NCI-H446 treated with DMSO at 0.1 percent for 48 hours (cell line): Measurements from ENCODE around the gene NQO1.

Experiments used
- DNase-seq: peaks from one replicate; lab custom pipeline; 2025; lab: John Stamatoyannopoulos, UW

NQO1 gene

DNA sequence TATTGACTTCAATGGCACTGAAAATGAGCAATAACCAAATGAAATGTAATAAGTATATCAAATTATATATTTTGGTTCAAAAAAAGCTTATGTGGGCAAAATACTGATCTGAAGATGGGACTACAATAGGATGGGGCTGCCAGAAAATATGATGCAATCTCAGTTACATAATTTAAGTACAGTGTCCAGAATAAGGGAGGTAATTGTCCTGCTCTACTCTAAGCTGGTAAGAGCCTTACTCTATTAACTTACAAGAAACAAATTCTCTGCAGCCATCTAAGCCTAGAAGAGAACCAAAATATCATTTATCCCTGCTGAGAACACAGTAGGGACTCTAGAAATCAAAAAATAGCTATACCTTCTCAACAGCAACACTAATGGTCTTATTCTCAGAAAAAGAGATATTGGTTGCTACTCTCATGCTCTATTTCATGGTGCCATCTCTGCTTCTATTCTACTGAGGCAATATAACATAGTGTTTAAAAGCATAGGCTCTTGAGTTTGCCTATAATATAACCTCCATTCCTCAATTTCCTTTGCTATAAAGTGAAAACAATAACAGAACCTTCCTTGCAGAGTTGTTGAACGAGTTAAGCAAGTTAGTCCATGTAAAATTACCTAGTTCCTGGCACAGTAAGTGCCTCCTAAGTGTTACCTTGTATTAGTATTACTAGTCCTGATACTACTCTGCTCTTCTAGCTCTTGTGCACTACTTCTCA, 19.9 kb downstream of the NQO1 start:
- DNase-seq: no peak

DNA sequence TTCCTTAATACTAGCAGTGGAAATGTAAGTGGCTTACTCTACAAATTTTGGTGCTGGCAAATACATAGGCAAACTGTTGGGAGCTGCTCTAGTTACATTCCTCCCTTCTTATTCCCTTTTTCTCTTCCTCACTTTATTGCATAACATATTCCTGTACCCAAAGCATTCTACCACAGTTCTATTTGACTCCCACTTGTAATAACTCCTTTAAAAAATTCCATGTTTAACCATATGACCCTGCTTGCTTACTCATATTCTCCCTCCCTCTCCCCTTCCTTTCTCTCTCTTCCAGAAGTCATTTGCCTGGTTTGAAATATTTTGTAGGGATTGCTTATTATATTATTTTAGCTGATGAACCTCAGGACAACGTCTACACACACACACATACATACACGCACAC, 22.7 kb downstream of the NQO1 start:
- no peak for DNase-seq

DNA sequence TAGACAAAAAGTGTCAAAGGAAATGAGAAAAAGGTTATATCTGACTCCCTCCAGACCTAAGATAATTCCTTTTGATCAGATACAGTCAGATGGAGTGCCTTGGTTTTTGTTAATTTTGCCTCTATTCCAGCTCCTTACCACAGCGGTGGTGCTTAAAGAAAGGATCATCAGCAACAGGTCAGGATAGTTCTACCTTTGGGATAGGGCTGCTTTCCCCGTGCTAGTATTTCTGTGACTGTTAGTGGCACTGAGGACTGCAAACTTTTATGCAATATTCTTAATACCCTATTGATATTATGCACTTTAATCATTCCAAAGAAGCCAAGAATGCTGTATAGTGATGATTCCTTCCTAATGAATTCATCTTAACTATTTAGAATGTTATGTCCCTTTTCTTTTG, 24.5 kb downstream of the NQO1 start:
- no peak for DNase-seq

DNA sequence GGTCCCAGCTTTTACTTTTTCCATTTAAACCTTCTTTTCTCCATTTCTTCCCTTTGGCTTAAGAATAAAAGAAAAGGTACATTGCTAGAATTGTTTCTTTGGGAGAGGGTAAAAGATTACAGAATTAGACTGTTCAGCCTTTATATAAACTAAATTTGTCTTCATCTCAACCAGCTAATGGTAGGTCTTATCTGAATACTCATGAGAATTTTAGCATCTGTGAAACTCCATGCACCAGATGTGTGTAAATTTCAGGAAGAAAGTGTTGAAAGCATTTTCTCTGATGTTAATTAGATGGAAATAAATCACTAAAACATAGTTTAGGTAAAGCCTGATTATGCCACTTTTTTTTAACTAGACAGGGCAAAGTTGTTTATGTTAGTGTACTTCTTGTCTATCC, 24.9 kb downstream of the NQO1 start:
- DNase-seq: no peak

DNA sequence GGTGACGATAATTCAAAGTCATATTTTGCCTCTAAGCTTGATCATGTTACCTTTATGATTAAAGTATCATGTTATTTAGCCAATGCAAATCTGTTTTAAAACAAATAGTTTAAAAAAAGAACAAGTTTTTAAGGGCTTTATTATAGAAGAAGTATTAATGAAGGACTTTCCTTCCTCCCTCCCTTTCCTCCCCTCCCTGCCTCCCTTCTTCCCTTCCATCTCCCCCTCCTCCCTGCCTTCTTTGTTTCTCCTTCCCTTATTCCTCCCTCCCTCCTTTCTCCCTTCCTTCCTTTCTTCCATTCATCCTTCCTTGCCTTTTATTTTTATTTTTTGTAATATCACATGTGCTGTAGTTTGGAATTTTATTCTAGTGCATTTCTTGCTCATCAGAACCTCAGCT, 26.4 kb downstream of the NQO1 start:
- no peak for DNase-seq

DNA sequence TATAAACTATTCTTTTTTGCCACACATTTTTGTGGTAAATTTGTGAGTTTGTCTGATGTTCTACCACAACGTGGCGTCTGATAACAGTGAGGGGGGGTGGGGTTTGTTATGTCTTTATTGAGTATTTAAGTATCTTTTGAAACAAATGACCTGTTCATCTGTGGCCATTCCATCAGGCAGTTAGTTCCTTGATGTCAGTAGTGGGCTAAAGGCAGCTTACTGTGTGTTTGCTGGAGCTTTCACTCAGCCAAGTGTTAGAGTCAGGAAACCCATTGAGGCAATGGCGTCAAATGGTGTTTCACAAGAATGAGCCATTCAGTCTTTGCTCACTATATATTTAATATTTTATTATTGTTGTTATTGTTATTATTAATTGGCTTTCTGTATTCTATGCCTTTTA, 28.0 kb downstream of the NQO1 start:
- DNase-seq: no peak

- DNase-seq: no peak
These were observed 32.4 kb downstream of the NQO1 start for GRCh38 chr16:69693916-69694315.

DNA sequence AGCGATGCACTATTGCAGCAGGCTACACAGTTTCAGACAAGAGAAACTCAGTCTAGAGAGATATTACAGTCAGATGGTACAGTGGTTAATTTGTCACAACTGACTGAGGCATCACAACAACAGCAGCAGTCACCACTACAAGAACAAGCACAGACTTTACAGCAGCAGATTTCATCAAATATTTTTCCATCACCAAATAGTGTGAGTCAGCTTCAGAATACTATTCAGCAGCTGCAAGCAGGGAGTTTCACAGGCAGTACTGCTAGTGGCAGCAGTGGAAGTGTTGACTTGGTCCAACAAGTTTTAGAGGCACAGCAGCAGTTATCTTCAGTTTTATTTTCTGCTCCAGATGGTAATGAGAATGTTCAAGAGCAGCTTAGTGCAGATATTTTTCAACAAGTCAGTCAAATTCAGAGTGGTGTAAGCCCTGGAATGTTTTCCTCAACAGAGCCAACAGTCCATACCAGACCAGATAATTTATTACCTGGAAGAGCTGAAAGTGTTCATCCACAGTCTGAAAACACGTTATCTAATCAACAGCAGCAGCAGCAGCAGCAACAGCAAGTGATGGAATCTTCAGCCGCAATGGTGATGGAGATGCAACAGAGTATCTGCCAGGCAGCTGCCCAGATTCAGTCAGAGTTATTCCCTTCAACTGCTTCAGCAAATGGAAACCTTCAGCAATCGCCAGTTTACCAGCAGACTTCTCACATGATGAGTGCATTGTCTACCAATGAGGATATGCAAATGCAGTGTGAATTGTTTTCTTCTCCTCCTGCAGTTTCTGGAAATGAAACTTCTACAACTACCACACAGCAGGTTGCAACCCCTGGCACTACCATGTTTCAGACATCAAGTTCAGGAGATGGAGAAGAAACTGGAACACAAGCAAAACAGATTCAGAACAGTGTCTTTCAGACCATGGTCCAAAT, 34.1 kb downstream of the NQO1 start:
- no peak for DNase-seq

- no peak for DNase-seq
These were observed 37.8 kb downstream of the NQO1 start for GRCh38 chr16:69688589-69688988.

- DNase-seq: no peak
These were observed 46.0 kb downstream of the NQO1 start for GRCh38 chr16:69680358-69680757.

DNA sequence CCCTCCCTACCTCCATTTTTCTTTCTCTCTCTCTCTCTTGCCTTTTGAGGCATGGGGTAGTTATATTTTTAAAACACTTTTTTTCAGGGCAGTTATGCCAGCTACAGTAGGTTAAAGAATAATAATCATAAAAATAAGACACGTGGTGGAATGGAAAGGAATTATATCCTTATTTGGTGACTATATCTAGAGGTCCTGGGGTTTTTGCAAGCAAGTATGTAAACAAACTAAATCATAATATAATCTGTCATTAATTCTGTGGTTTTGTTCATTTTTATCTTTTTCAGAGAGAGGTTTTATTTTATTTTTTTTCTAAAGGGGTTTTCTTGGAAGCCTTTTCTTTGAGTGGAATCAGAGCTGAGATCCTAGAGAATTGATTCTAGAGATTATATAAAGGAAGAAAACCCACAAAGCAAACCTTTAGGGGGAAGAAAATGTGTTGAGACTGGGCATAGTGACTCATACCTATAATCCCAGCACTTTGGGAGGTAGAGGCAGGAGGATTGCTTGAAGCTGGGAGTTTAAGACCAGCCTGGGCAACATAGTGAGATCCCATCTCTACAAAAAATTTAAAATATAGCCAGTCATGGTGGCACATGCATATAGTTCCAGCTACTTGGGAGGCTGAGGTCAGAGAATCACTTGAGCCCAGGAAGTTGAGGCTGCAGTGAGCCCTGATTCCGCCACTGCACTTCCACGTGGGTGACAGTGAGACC, 53.2 kb downstream of the NQO1 start:
- DNase-seq: no peak

- DNase-seq: no peak
These were observed 53.9 kb downstream of the NQO1 start for GRCh38 chr16:69672315-69672997.

GRCh38 chr16:69669577-69669976, 56.8 kb downstream of the NQO1 start:
- no peak for DNase-seq

DNA sequence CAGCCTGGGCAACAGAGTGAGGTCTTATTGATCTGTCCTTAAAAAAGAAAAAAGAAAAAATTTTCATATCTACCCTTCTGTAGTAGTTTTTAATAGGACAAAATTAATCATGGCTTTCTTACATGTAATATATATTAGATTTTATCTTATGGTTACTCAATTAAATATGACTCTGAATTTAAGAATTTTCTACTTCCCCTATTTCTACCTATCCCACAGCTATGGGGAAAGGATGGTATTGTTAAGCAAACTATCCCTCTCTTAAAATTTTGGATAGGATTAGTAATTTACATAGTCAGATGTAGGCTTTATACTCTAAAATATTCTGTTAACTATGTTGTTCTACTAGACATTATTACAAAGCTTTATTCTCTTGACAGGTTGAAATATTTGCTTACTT, 62.5 kb downstream of the NQO1 start:
- DNase-seq: no peak

- DNase-seq: no peak
These were observed 63.5 kb downstream of the NQO1 start for GRCh38 chr16:69662901-69663300.

- DNase-seq: no peak
These were observed 66.2 kb downstream of the NQO1 start for GRCh38 chr16:69660166-69660565.
